Inflammatory macrophage (primary cell): ENCODE results near the gene RHBDL1.
A peak's percentile ranks its signal among the peaks of the same experiment; 100 is the strongest.

Source experiments
- DNase-seq, 2 donors: peaks; one replicate each; pipeline ENCODE4 v3.0.0-alpha.2; 2020 to 2022

RHBDL1 gene

GRCh38 chr16:637081-638018 lies 38.1 kb upstream of the RHBDL1 start:
- peak; percentile 81 to 93 for DNase-seq

- no peak for DNase-seq
These were observed 37.4 kb upstream of the RHBDL1 start for GRCh38 chr16:638034-638543.

- no peak for DNase-seq
These were observed 36.6 kb upstream of the RHBDL1 start for GRCh38 chr16:638836-639235.

GRCh38 chr16:640614-641013 lies 34.9 kb upstream of the RHBDL1 start:
- no peak for DNase-seq

- peak; percentile 89 to 96 for DNase-seq
These were observed 33.9 kb upstream of the RHBDL1 start, which contains the start of gene MCRIP2 for GRCh38 chr16:641326-642188. TSS of gene MCRIP2 (plus strand) at chr16:641828. CDS start at chr16:641992, 164 bp downstream.

GRCh38 chr16:642189-643049 lies 33.1 kb upstream of the RHBDL1 start:
- peak; percentile 94 to 96 for DNase-seq

GRCh38 chr16:643050-643368 lies 32.5 kb upstream of the RHBDL1 start:
- no peak for DNase-seq

- no peak for DNase-seq
These were observed 30.9 kb upstream of the RHBDL1 start for GRCh38 chr16:644556-644955.

- no peak for DNase-seq
These were observed 29.4 kb upstream of the RHBDL1 start for GRCh38 chr16:645852-646678.

- no peak for DNase-seq
These were observed 28.7 kb upstream of the RHBDL1 start for GRCh38 chr16:646679-647172.

- DNase-seq, result no peak
These were observed 28.1 kb upstream of the RHBDL1 start for GRCh38 chr16:647173-647902.

- peak; percentile 41 to 65 for DNase-seq
These were observed 27.2 kb upstream of the RHBDL1 start for GRCh38 chr16:648071-648780.

- peak; percentile 93 to 97 for DNase-seq
These were observed 26.5 kb upstream of the RHBDL1 start, which contains the start of gene WDR90 for GRCh38 chr16:648781-649589. TSS of gene WDR90 (plus strand) at chr16:649365. CDS start at chr16:649417, 52 bp downstream.

GRCh38 chr16:649631-650030 lies 25.8 kb upstream of the RHBDL1 start:
- DNase-seq, result peak in 1 of 2 donors; percentile 16

GRCh38 chr16:651844-652243 lies 23.6 kb upstream of the RHBDL1 start:
- no peak for DNase-seq

- no peak for DNase-seq
These were observed 22.8 kb upstream of the RHBDL1 start for GRCh38 chr16:652454-653305.

GRCh38 chr16:654034-654433 lies 21.4 kb upstream of the RHBDL1 start:
- no peak for DNase-seq

GRCh38 chr16:657487-657886 lies 18.0 kb upstream of the RHBDL1 start:
- no peak for DNase-seq
